CD4-positive, alpha-beta T cell treated with Interleukin-2 at 100 ng/mL for 4 hours (primary cell): ENCODE measurements around the gene MUC4.
A peak's percentile ranks its signal among the peaks of the same experiment; 100 is the strongest.
"Not testable (repeated sequence)": the region's sequence is repeated elsewhere in the genome, so short reads cannot be mapped to it uniquely, and the experiment has no call there.

ENCODE experiments used
- DNase-seq: peaks from one replicate; pipeline ENCODE4 v3.0.0-alpha.2; 2020; ENCODE audit warnings: low spot score

MUC4 gene

GRCh38 chr3:195736866-195737490 is 74.8 kb downstream of the MUC4 start:
- no peak for DNase-seq

- no peak for DNase-seq
Observed at GRCh38 chr3:195735036-195735695, 76.6 kb downstream of the MUC4 start.

GRCh38 chr3:195732940-195733339 is 78.8 kb downstream of the MUC4 start:
- no peak for DNase-seq

DNA sequence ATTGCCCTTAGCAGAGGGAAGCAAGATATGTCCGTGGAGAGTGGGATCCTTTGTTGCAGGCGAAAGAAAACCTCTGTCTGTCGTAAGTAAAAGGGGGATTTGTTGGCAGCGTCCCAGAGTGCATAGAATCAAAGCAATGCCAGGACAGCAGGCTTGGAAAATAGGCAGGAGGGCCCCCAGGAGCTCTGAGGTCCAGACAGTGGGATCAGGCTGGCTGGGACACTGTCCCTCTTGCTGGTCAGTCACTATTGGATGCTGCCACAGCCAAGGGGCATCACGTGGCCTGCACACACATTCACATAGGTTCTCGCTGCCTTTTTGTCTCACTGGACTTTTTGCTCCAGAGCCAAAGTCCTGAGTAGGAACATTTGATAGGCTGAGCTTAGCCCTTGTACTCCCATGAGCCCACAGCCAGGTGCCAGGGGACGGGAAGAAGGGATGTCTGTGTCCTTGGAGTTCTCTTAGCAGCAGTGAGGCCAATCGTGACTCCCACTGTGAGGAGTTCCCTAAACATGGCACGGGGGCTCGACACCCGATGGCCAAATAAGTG is 80.3 kb downstream of the MUC4 start:
- DNase-seq, result no peak

- DNase-seq, result no peak
Observed at GRCh38 chr3:195729476-195730251, 82.1 kb downstream of the MUC4 start.

DNA sequence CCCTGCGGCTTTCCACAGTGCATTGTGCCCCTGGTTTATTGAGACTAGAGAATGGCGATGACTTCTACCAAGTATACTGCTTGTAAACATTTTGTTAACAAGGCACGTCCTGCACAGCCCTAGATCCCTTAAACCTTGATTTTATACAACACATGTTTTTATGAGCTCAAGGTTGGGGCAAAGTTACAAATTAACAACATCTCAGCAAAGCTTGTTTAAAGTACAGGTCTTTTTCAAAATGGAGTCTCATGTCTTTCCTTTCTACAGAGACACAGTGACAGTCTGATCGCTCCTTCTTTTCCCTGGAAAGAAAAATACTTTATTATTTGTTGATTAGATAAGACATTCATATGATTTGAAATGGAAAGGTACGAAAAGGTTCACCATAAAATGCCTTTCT is 82.9 kb downstream of the MUC4 start:
- not testable (repeated sequence) for DNase-seq

GRCh38 chr3:195727606-195728195 is 84.0 kb downstream of the MUC4 start:
- no peak for DNase-seq

DNA sequence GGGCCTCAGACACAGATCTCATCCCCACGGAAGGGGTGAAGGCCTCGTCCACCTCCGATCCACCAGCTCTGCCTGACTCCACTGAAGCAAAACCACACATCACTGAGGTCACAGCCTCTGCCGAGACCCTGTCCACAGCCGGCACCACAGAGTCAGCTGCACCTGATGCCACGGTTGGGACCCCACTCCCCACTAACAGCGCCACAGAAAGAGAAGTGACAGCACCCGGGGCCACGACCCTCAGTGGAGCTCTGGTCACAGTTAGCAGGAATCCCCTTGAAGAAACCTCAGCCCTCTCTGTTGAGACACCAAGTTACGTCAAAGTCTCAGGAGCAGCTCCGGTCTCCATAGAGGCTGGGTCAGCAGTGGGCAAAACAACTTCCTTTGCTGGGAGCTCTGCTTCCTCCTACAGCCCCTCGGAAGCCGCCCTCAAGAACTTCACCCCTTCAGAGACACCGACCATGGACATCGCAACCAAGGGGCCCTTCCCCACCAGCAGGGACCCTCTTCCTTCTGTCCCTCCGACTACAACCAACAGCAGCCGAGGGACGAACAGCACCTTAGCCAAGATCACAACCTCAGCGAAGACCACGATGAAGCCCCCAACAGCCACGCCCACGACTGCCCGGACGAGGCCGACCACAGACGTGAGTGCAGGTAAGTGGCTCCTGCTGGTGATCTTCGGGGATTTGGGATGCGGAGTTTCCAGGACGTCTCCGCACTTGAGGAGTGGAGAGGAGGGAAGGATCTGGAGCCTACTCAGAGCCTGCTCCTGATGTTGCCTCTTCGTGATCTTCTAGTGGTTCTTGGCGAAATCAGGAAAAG is 85.6 kb downstream of the MUC4 start:
- DNase-seq, result not testable (repeated sequence)

DNA sequence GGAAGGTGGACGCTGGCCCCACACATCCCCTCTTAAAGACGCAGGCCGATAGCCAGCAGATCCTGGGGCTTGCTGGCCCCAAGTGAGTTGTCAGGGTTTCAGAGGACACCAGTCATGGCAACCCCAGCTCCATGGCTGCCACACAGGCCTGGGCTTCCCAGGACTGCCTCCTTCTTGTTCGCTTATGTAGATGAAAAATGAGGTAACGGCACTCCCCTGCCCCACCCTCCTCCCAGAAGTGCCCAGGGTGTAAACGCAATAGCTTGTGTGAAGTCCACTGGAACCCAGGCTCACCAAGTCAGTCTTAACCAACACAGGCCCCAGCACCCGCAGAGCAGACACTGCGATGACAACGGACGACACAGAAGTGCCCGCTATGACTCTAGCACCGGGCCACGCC is 87.4 kb downstream of the MUC4 start:
- DNase-seq, result not testable (repeated sequence)

GRCh38 chr3:195722996-195723345 is 88.8 kb downstream of the MUC4 start:
- not testable (repeated sequence) for DNase-seq

DNA sequence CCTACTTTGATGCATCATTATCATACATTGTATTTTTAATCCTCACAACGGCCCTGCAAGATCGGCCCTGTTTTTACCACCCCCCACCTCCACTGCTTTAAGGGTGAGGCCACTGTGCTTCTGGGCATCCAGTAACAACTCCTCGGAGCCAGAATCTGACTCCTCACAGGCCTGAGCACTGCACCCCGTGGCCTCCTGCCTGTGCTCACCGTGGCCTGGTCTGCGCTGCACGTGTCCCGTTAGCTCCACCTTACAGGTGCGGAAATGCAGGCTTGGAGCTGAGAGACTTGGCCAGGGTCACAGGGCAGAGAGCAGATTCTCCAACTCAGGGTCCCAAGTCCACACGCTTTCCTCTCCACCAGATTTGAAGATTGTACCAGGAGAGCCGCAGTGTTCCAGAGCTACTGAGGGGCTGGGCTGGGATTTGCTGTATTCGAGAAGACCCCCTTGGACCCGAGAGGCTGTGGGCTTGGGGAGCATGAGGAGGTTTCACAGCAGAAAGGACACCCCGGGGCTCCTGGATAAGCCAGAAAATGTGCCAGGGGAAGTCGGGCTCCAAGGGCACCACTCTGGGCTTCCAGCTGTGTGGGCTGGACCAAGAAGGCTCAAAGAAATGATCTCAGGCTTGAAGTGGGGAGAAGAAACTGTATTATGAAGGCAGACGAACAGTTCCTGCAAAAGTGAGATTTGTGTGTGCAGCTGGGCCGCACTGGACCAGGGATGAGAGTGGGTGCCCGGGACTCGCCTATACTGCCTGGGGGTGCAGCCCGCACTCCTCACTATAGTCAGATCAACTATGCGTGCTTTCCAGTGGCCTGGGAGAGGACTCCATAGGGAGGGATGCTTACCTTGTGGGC is 89.4 kb downstream of the MUC4 start:
- not testable (repeated sequence) for DNase-seq

GRCh38 chr3:195720831-195721506 is 90.8 kb downstream of the MUC4 start, which contains the start of gene MUC20:
Gene MUC20 (plus strand): TSS chr3:195720978. CDS start chr3:195721008, 30 bp downstream.
- DNase-seq, result not testable (repeated sequence)

DNA sequence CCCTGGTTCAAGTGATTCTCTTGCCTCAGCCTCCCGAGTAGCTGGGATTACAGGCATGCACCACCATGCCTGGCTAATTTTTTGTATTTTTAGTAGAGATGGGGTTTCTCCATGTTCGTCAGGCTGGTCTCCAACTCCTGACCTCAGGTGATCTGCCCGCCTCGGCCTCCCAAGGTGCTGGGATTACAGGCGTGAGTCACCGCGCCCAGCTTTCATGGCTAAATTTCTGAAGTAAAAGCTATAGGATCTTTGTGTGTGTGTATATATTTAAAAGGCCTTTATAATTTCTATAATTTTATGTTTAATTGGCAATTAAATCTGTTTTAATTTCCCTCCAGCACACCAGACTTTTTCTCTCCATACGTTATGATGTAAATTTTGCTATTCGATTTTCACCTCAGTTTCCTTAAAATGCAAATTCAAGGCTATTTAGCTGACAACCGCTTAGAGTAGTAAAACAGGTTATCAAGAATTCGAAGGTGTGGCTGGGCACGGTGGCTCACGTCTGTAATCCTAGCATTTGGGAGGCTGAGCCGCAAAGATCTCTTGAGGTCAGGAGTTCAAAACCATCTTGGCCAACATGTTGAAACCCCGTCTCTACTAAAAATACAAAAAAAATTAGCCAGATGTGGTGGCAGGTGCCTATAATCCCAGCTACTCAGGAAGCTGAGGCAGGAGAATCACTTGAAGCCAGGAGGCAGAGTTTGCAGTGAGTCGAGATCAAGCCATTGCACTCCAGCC is 92.0 kb downstream of the MUC4 start:
- DNase-seq, result not testable (repeated sequence)

GRCh38 chr3:195718477-195718984 is 93.2 kb downstream of the MUC4 start:
- DNase-seq, result no peak

- no peak for DNase-seq
Observed at GRCh38 chr3:195717852-195718476, 93.8 kb downstream of the MUC4 start.

- DNase-seq, result no peak
Observed at GRCh38 chr3:195717416-195717815, 94.3 kb downstream of the MUC4 start.

DNA sequence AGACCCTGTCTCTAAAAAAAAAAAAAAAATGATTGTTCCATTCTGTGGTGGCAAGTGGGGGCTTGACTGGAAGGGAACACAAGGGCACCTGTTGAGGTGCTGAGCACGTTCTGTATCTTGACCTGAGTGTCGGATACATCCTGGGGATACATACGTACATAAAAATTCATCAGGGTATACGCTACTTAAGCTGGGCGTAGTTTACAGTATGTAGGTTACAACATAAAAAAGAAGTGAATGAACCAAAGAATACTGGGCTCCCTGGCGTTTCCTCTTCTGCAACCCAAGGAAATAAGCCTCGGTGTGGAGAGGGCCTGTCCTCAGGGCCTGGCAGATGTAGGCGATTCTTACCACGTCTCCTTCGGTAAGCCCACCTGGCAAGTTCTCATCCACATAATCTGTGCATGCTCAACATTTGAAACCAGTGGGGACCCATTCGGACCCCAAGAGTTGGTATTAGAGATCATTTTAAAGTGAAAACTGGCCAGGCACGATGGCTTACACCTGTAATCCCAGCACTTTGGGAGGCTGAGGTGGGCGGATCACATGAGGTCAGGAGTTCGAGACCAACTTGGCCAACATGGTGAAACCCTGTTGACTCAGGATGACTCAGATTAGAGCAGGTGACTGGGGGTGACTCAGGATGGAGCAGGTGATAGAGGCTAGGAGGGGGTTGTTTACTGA is 96.0 kb downstream of the MUC4 start:
- peak; percentile 34 for DNase-seq

DNA sequence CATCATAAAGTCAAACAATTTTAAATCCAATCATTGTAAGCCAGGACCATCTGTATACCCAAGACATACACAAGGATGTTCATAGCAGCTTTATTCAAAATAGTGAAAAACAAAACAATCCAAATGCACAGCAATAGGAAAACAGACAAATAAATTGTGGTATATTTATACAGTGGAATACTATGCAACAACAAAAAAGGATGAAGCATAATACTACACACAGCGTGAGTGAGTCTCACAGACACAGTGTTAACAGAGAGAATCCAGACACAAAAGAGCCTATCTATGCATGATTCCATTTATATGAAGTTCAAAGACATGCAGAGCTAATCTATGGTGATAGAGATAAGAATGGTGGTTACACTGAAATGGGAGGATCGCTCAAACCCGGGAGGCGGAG is 96.6 kb downstream of the MUC4 start:
- DNase-seq, result no peak
